HepG2 (cell line): ENCODE results near the gene RAB32. TPM values are rescaled to one million over a fixed set of nuclear protein-coding genes. Genes with fewer than 3 reads are reported as not detected.

Experiments
- AGO2 ChIP-seq: fragments of 200-400 bp; formaldehyde crosslinking; optimal IDR thresholded peaks from 2 replicates; pipeline ENCODE3; 2017; ENCODE audit warnings: mild to moderate bottlenecking, low read depth, low read length, moderate library complexity
- ATRX ChIP-seq: sonication (generic); formaldehyde crosslinking; IDR thresholded peaks from 2 replicates; pipeline ENCODE4 v1.4.0; 2020; ENCODE audit warnings: missing genetic modification reagents, borderline replicate concordance
- HDAC2 ChIP-seq: sonication (generic); formaldehyde crosslinking; IDR thresholded peaks from 2 replicates; pipeline ENCODE4 v1.4.0; 2020; ENCODE audit warnings: missing genetic modification reagents
- LCORL ChIP-seq, 2 experiments: fragments of 450-650 bp in 1 of 2; sonication (generic) in 1 of 2; formaldehyde crosslinking in 1 of 2; IDR thresholded peaks; 2 replicates each; pipeline versions ENCODE4 v1.5.0 to v1.6.1; 2017 to 2020; ENCODE audit warnings: antibody characterized with exemption in 1 of 2, missing genetic modification reagents in 1 of 2
- MIXL1 ChIP-seq: IDR thresholded peaks from 2 replicates; pipeline ENCODE4 v1.6.1; 2016
- NCOR1 ChIP-seq: fragments of 200-600 bp; sonication (generic); IDR thresholded peaks from 2 replicates; pipeline ENCODE4 v1.7.0; 2017; ENCODE audit warnings: antibody characterized with exemption, low read length, borderline replicate concordance
- NR2F1 ChIP-seq, 2 experiments: fragments of 450-650 bp in 1 of 2; formaldehyde crosslinking in 1 of 2; IDR thresholded peaks; 2 replicates each; pipeline versions ENCODE4 v1.5.0 to v1.6.1; 2016 to 2020; ENCODE audit warnings: mild to moderate bottlenecking in 1 of 2, missing compliant biosample characterization in 1 of 2, missing genetic modification reagents in 1 of 2, moderate library complexity in 1 of 2
- POGK ChIP-seq: sonication (generic); formaldehyde crosslinking; conservative IDR thresholded peaks from 2 replicates; pipeline ENCODE4 v1.8.0; 2022; ENCODE audit warnings: mild to moderate bottlenecking, moderate library complexity, missing genetic modification reagents
- SP5 ChIP-seq: IDR thresholded peaks from 2 replicates; pipeline ENCODE4 v1.6.1; 2016; ENCODE audit warnings: low read depth, borderline replicate concordance
- SSRP1 ChIP-seq: IDR thresholded peaks from 2 replicates; pipeline ENCODE4 v1.6.1; 2016; ENCODE audit warnings: control low read depth
- TAF15 ChIP-seq: fragments of 200-400 bp; formaldehyde crosslinking; IDR thresholded peaks from one replicate; pipeline ENCODE4 v1.6.1; 2018; ENCODE audit warnings: mild to moderate bottlenecking, low read depth, low read length; ENCODE audit not compliant: poor library complexity, severe bottlenecking
- UBTF ChIP-seq: sonication (generic); formaldehyde crosslinking; IDR thresholded peaks from 2 replicates; pipeline ENCODE4 v1.4.0; 2020; ENCODE audit warnings: mild to moderate bottlenecking, missing genetic modification reagents
- ZFP90 ChIP-seq: sonication (generic); formaldehyde crosslinking; IDR thresholded peaks from 2 replicates; pipeline ENCODE4 v1.8.0; 2022; ENCODE audit warnings: missing genetic modification reagents, mild to moderate bottlenecking, inconsistent platforms, borderline replicate concordance
- ZFYVE20 ChIP-seq: sonication (generic); formaldehyde crosslinking; IDR thresholded peaks from 2 replicates; pipeline ENCODE4 v1.8.0; 2023; ENCODE audit warnings: low read depth, mild to moderate bottlenecking, moderate library complexity, missing genetic modification reagents, borderline replicate concordance
- ZNF350 ChIP-seq: sonication (generic); formaldehyde crosslinking; IDR thresholded peaks from 2 replicates; pipeline ENCODE4 v1.4.0; 2020; ENCODE audit warnings: mild to moderate bottlenecking, low read depth, missing genetic modification reagents, borderline replicate concordance
- ZNF383 ChIP-seq: sonication (generic); formaldehyde crosslinking; IDR thresholded peaks from 2 replicates; pipeline ENCODE4 v1.4.0; 2020; ENCODE audit warnings: missing genetic modification reagents, mild to moderate bottlenecking, borderline replicate concordance
- ZNF713 ChIP-seq: sonication (generic); formaldehyde crosslinking; IDR thresholded peaks from 2 replicates; pipeline ENCODE4 v1.4.0; 2020; ENCODE audit warnings: mild to moderate bottlenecking, missing genetic modification reagents
- ZNF776 ChIP-seq: sonication (generic); formaldehyde crosslinking; IDR thresholded peaks from 2 replicates; pipeline ENCODE4 v1.4.0; 2020; ENCODE audit warnings: mild to moderate bottlenecking, missing genetic modification reagents
- ZNF878 ChIP-seq: sonication (generic); formaldehyde crosslinking; IDR thresholded peaks from 2 replicates; pipeline ENCODE4 v1.8.1; 2023; ENCODE audit warnings: mild to moderate bottlenecking, missing genetic modification reagents, moderate library complexity
- polyA plus RNA-seq, 8 experiments: library from polyadenylated mRNA; depleted of rRNA in 3 of 8; stranded (reverse) in 7 of 8; unstranded in 1 of 8; fragments of >200 nt; fragmentation: Illumina TruSeq in 4 of 8; extraction: Trizol in 4 of 8; gene quantifications; 2 replicates each; pipeline versions ENCODE4 v1.2.1 to v1.2.3, GENCODE V29; 2011 to 2016; ENCODE audit warnings: low read depth in 4 of 8, missing spikeins in 1 of 8, mixed read lengths in 1 of 8; ENCODE audit not compliant: insufficient read depth in 1 of 8
- total RNA-seq, 5 experiments: library from RNA; depleted of rRNA; stranded (reverse); fragments of >200 nt; fragmentation: Illumina TruSeq; extraction: Trizol; gene quantifications; 2 replicates each; pipeline ENCODE4 v1.2.3, GENCODE V29; 2016; ENCODE audit warnings: low read depth in 1 of 5
- TF ChIP-seq, protein P1 (sequence below): sonication (generic); formaldehyde crosslinking; conservative IDR thresholded peaks from 2 replicates; pipeline ENCODE4 v1.8.0; 2022; ENCODE audit warnings: missing genetic modification reagents
- TF ChIP-seq, protein P2 (sequence below): sonication (generic); formaldehyde crosslinking; IDR thresholded peaks from 2 replicates; pipeline ENCODE4 v1.4.0; 2020; ENCODE audit warnings: missing genetic modification reagents

The RAB32 gene
- total and polyA plus RNA-seq, 2 of the 13 experiments (the other 11 are each of a cell fraction or from before 2014, with no cell fraction given) = 43.7 to 93.9 TPM

DNA sequence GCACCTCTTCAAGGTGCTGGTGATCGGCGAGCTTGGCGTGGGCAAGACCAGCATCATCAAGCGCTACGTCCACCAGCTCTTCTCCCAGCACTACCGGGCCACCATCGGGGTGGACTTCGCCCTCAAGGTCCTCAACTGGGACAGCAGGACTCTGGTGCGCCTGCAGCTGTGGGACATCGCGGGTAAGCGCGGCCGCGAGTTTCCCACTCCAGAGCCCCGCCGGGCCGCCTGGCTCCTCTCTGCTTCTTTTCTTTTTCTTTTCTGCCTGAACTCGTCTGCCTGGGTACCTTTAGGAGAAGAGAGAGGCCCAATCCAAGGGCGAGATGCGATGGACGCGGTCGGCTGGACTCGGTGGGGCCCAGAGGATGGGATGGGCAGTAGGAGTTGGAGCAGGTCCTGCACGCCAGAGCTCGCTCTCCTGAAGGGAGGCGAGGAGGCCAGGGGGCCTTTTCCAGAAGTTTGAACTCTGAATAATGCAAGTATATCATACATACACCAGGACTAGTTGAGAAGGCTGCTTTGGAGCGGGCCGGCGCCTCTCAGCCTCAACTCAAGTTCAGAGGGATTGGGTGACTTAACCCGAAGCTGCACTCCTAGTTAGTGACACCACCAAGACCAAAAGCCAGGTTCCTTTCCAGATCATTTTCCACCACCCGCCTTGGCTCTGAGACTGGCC is 445 bp downstream of the RAB32 start (continued):
- TF ChIP-seq POGK (CRISPR knock-in tag) (0 out of 2 replicates have a peak, but pooled peaks have one; percentile 19), AGO2 (peak; percentile 44), ZNF776 (no peak), NCOR1 (peak; percentile 57; the same call in 1 of the 2 replicates), TAF15 (peak; percentile 63), SSRP1 (CRISPR knock-in tag) (no peak), ZNF713 (CRISPR knock-in tag) (no peak), LCORL (IDR thresholded peaks at IDR 0.05) (no peak), LCORL (CRISPR knock-in tag; IDR thresholded peaks at IDR 0.05) (peak; percentile 75; the same call in 1 of the 2 replicates), NR2F1 (CRISPR knock-in tag; IDR thresholded peaks at IDR 0.05) (0 out of 4 replicates have a peak, but pooled peaks of 1 of the 2 experiments have one; percentile 21), ZNF878 (CRISPR knock-in tag) (0 out of 2 replicates have a peak, but pooled peaks have one; percentile 12), ZNF350 (CRISPR knock-in tag) (peak; percentile 72; the same call in 1 of the 2 replicates), ZFYVE20 (no peak), SP5 (CRISPR knock-in tag) (no peak; the same call in 1 of the 2 replicates), ZNF383 (CRISPR knock-in tag) (no peak), UBTF (CRISPR knock-in tag) (peak; percentile 71), ATRX (no peak), ZFP90 (CRISPR knock-in tag) (peak; percentile 81), MIXL1 (no peak), HDAC2 (CRISPR knock-in tag) (no peak)
- TF ChIP-seq, protein P1, sequence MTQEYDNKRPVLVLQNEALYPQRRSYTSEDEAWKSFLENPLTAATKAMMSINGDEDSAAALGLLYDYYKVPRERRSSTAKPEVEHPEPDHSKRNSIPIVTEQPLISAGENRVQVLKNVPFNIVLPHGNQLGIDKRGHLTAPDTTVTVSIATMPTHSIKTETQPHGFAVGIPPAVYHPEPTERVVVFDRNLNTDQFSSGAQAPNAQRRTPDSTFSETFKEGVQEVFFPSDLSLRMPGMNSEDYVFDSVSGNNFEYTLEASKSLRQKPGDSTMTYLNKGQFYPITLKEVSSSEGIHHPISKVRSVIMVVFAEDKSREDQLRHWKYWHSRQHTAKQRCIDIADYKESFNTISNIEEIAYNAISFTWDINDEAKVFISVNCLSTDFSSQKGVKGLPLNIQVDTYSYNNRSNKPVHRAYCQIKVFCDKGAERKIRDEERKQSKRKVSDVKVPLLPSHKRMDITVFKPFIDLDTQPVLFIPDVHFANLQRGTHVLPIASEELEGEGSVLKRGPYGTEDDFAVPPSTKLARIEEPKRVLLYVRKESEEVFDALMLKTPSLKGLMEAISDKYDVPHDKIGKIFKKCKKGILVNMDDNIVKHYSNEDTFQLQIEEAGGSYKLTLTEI (CRISPR knock-in tag) = no peak
- TF ChIP-seq, protein P2, sequence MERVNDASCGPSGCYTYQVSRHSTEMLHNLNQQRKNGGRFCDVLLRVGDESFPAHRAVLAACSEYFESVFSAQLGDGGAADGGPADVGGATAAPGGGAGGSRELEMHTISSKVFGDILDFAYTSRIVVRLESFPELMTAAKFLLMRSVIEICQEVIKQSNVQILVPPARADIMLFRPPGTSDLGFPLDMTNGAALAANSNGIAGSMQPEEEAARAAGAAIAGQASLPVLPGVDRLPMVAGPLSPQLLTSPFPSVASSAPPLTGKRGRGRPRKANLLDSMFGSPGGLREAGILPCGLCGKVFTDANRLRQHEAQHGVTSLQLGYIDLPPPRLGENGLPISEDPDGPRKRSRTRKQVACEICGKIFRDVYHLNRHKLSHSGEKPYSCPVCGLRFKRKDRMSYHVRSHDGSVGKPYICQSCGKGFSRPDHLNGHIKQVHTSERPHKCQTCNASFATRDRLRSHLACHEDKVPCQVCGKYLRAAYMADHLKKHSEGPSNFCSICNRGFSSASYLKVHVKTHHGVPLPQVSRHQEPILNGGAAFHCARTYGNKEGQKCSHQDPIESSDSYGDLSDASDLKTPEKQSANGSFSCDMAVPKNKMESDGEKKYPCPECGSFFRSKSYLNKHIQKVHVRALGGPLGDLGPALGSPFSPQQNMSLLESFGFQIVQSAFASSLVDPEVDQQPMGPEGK (CRISPR knock-in tag) = peak; percentile 10
